Nephron progenitor cell (in vitro differentiated cells): ENCODE results near the gene CTNNA3.

Experiments used
- DNase-seq: peaks from one replicate; pipeline ENCODE4 v3.0.0; 2021
- H3K27ac Mint-ChIP-seq: 2 replicates; pipeline ENCODE4 v1.8.0; 2021; ENCODE audit warnings: mild to moderate bottlenecking, moderate library complexity, mixed read lengths
- H3K27me3 Mint-ChIP-seq: 2 replicates; pipeline ENCODE4 v1.8.0; 2021; ENCODE audit warnings: mild to moderate bottlenecking, low read depth, mixed read lengths; ENCODE audit not compliant: poor library complexity
- H3K36me3 Mint-ChIP-seq: 2 replicates; pipeline ENCODE4 v1.8.0; 2021; ENCODE audit warnings: low read depth, mixed read lengths
- H3K4me1 Mint-ChIP-seq: 2 replicates; pipeline ENCODE4 v1.8.0; 2021; ENCODE audit warnings: mixed read lengths
- H3K4me3 Mint-ChIP-seq: 2 replicates; pipeline ENCODE4 v1.8.0; 2021; ENCODE audit warnings: mild to moderate bottlenecking, moderate library complexity, mixed read lengths
- H3K9me3 Mint-ChIP-seq: 2 replicates; pipeline ENCODE4 v1.8.0; 2021; ENCODE audit warnings: mild to moderate bottlenecking, moderate library complexity, mixed read lengths
- TF ChIP-seq, protein P1 (sequence below): fragments of 200-600 bp; sonication (generic); IDR thresholded peaks from 2 replicates; pipeline ENCODE4 v1.5.0; 2021; ENCODE audit warnings: antibody characterized with exemption

The CTNNA3 gene

DNA sequence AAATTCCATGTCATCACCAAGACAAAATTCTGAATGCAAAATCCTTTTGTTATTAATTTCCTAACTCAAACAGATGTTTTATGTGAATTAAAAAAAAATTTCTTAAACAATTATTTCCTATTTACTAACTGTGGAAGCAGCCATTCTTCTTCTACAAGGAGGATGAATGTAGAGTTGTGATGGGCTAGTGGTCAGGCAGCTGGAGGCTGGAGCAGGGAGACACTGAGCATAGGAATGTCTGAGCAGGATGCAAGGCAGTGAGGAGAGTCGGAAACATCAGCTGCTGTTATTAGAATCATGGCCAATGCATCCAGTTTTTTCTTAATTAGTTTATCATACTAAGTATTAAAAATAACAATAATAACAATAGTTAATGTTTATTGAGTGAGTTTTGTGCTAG, 872.7 kb downstream of the CTNNA3 start:
- no peak overlapping the region for H3K4me3 Mint-ChIP-seq
- TF ChIP-seq, protein P1, sequence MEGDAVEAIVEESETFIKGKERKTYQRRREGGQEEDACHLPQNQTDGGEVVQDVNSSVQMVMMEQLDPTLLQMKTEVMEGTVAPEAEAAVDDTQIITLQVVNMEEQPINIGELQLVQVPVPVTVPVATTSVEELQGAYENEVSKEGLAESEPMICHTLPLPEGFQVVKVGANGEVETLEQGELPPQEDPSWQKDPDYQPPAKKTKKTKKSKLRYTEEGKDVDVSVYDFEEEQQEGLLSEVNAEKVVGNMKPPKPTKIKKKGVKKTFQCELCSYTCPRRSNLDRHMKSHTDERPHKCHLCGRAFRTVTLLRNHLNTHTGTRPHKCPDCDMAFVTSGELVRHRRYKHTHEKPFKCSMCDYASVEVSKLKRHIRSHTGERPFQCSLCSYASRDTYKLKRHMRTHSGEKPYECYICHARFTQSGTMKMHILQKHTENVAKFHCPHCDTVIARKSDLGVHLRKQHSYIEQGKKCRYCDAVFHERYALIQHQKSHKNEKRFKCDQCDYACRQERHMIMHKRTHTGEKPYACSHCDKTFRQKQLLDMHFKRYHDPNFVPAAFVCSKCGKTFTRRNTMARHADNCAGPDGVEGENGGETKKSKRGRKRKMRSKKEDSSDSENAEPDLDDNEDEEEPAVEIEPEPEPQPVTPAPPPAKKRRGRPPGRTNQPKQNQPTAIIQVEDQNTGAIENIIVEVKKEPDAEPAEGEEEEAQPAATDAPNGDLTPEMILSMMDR, result no peak
- H3K27me3 Mint-ChIP-seq, result peaks cover 4% of the 10 kb centered on the region
- no peaks in the 10 kb centered on the region for H3K9me3 Mint-ChIP-seq
- no peaks in the 10 kb centered on the region for H3K4me1 Mint-ChIP-seq
- no peaks in the 10 kb centered on the region for H3K36me3 Mint-ChIP-seq
- H3K27ac Mint-ChIP-seq, result no peak overlapping the region
- no peak for DNase-seq

DNA sequence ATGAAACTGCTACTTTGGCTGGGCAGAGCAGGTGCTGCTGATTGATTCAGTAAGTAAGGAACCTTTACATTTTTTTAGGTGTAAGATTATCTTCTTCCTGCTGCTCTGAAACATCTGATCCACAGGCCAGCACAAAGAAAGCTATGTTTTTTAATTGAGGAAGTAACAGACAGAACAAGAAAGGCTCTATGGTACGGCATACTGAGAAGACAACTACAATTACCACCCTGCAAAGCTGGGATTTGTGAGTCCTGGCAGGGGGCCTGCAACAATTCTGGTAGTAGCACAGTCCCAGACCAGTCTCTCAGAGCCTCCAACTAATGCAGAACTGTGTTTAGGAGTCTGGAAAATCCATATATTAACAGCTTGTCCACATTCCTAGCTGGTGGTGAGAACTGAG, 873.2 kb downstream of the CTNNA3 start:
- Mint-ChIP-seq H3K27me3 (peaks cover 4% of the 10 kb centered on the region), H3K9me3 (no peaks in the 10 kb centered on the region), H3K27ac (no peak overlapping the region), H3K4me1 (no peaks in the 10 kb centered on the region), H3K4me3 (no peak overlapping the region), H3K36me3 (no peaks in the 10 kb centered on the region)
- DNase-seq, result no peak
- TF ChIP-seq, protein P1, result no peak

DNA sequence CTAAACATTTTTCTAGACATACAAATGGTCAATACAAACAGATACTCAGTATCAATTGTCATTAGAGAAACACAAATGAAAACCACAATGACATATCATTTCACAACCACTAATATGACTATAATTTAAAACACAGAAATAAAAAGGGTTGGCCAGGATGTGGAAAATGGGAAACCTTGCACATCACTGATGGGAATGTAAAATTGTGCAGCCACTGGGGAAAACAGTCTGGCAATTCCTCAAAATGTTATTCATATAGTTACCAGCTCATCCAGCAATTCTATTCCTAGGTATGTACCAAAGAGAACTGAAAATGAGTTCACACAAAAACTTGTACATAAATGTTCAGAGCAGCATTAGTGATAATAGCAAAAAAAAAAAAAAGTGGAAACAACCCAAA, 876.3 kb downstream of the CTNNA3 start:
- no peaks in the 10 kb centered on the region for H3K9me3 Mint-ChIP-seq
- H3K27me3 Mint-ChIP-seq, result no peaks in the 10 kb centered on the region
- TF ChIP-seq, protein P1, result no peak
- no peak overlapping the region for H3K4me3 Mint-ChIP-seq
- no peak for DNase-seq
- no peaks in the 10 kb centered on the region for H3K36me3 Mint-ChIP-seq
- no peaks in the 10 kb centered on the region for H3K4me1 Mint-ChIP-seq
- no peak overlapping the region for H3K27ac Mint-ChIP-seq

DNA sequence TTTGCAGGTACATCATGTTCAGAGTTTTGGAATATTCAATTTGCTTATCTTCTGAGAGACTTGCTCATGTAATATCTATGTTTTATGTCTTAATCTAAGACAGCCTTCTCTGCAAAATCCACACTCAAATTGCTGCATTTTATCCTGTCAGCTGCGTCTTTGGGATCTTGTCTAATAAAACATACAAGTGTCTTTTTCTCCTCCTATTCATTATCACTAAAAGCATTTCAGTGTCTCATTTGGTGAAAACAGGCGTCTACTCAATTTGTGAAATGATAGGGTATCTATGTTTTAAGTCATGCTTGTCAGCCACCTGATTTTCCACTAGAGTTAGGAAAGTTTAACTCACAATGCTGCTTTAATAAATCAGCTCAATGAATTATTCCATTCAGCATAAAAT, 882.9 kb downstream of the CTNNA3 start:
- DNase-seq, result no peak
- no peak overlapping the region for H3K27ac Mint-ChIP-seq
- TF ChIP-seq, protein P1, result no peak
- no peak overlapping the region for H3K4me3 Mint-ChIP-seq
- no peaks in the 10 kb centered on the region for H3K9me3 Mint-ChIP-seq
- no peaks in the 10 kb centered on the region for H3K4me1 Mint-ChIP-seq
- no peaks in the 10 kb centered on the region for H3K36me3 Mint-ChIP-seq
- H3K27me3 Mint-ChIP-seq, result no peaks in the 10 kb centered on the region

DNA sequence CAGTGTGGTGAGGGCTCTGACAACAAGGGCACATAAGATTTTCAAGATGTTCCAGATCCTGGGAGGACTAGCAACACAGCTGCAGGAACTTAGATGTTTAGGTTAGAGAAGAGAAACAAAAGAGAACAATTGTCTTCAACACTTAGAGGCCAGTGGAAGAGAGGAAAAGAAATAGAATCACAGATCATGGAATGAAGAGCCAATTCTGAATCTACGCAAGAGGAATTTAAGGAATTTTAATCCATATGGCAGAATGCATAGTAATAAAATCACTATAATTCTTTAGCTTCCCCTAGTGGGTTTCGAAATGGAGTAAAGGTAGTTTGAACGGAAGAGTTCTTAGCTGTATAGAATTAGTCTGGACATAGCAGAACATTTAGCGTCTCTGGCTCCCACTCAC, 884.8 kb downstream of the CTNNA3 start:
- H3K27ac Mint-ChIP-seq, result no peak overlapping the region
- TF ChIP-seq, protein P1, result no peak
- H3K36me3 Mint-ChIP-seq, result no peaks in the 10 kb centered on the region
- no peaks in the 10 kb centered on the region for H3K4me1 Mint-ChIP-seq
- H3K4me3 Mint-ChIP-seq, result no peak overlapping the region
- DNase-seq, result no peak
- no peaks in the 10 kb centered on the region for H3K27me3 Mint-ChIP-seq
- no peaks in the 10 kb centered on the region for H3K9me3 Mint-ChIP-seq

DNA sequence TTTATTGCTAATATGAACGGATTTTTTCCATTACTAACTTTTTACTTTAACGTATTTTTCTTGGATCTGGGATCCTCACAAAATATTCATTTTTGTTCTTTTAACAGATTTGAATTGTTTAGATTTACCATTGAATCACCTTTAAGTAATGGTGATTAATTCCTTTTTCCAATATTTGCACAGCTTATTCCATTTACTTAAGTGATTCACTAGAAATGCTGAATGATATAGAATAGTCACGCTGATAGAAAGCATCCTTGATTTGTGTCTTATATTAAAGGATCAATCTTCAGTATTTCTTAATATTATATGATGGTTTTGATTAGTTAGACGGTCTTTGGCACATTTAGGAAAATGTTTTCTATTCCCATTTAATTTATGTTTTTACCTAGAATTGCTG, 886.6 kb downstream of the CTNNA3 start:
- no peak for DNase-seq
- Mint-ChIP-seq H3K4me3 (no peak overlapping the region), H3K27me3 (no peaks in the 10 kb centered on the region), H3K9me3 (no peaks in the 10 kb centered on the region), H3K4me1 (peaks cover 9% of the 10 kb centered on the region), H3K36me3 (no peaks in the 10 kb centered on the region), H3K27ac (no peak overlapping the region)
- TF ChIP-seq, protein P1, result no peak
